ENCODE results near the gene ST3GAL3.

GRCh38 chr1:43885279-43885801 lies 178.0 kb downstream of the ST3GAL3 start:
- no peak for TF ChIP-seq CTCF (IDR thresholded peaks at IDR 0.05)
- no peak for TF ChIP-seq POLR2A (IDR thresholded peaks at IDR 0.05)

All from uterus (tissue), 2 donors.